LNCAP (cell line): Measurements from ENCODE around the gene ASXL3.

Source experiments
- CTCF ChIP-seq: fragments of 450-650 bp; IDR thresholded peaks from 2 replicates; pipeline ENCODE4 v1.5.1; 2017; ENCODE audit warnings: mild to moderate bottlenecking

ASXL3 gene

GRCh38 chr18:33702625-33703024 is 124.6 kb downstream of the ASXL3 start:
- no peak for TF ChIP-seq CTCF

- TF ChIP-seq CTCF, result no peak
Observed at GRCh38 chr18:33706391-33706790, 128.4 kb downstream of the ASXL3 start.

- TF ChIP-seq CTCF, result no peak
Observed at GRCh38 chr18:33708876-33709275, 130.9 kb downstream of the ASXL3 start.

GRCh38 chr18:33710269-33710668 is 132.2 kb downstream of the ASXL3 start:
- no peak for TF ChIP-seq CTCF

- no peak for TF ChIP-seq CTCF
Observed at GRCh38 chr18:33711514-33711913, 133.5 kb downstream of the ASXL3 start.

- no peak for TF ChIP-seq CTCF
Observed at GRCh38 chr18:33712719-33713118, 134.7 kb downstream of the ASXL3 start.

- TF ChIP-seq CTCF, result no peak
Observed at GRCh38 chr18:33716061-33716683, 138.2 kb downstream of the ASXL3 start.

GRCh38 chr18:33717339-33717738 is 139.3 kb downstream of the ASXL3 start:
- TF ChIP-seq CTCF, result no peak
